GM19463 (cell line): Measurements from ENCODE around the gene MYT1.
"Not testable (repeated sequence)": the region's sequence is repeated elsewhere in the genome, so short reads cannot be mapped to it uniquely, and the experiment has no call there.

Source experiments
- ATAC-seq: cut with Tn5 transposase; IDR thresholded peaks from one replicate; pipeline ENCODE4 v1.9.1; 2021; ENCODE audit warnings: mild to moderate bottlenecking, moderate library complexity; ENCODE audit not compliant: unreplicated experiment

MYT1 gene

DNA sequence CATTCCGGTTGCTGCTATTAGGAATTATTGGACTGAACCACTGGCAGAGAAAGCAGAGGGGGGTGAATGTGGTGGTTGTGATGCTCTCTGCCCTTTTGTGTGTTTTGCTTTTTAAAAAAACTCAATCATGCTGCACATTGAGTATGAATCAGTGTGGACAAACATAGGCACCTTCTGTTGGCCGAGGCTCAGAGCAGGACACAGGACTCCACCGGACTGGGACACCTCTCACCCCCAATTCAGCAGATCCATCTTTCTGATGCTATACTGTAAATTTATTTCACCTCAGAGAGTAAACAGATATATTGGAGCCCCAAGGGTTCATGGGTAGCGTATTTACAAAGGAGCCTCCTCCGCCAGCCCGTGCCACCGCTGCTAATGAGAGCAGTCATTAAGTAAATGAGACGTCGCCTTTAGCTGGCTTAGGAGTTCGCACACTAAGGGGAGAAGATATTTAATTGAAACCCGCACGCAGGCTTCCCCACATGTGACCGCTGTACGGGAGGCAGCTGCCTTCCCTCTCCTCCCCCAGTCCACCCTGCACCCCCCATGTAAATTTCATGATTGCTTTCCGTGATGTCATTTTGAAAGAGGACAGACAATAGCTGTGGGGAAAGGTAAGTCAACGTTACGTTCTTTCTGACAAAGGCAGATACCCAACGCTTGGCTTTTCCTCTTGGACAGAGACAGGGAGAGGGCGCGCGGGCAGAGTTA, at the start of gene MYT1:
TSS of gene MYT1 (plus strand) at position 330 of the 714 bp plus-strand sequence. CDS start 34,410 bp downstream, outside the sequence.
- no peak for ATAC-seq

DNA sequence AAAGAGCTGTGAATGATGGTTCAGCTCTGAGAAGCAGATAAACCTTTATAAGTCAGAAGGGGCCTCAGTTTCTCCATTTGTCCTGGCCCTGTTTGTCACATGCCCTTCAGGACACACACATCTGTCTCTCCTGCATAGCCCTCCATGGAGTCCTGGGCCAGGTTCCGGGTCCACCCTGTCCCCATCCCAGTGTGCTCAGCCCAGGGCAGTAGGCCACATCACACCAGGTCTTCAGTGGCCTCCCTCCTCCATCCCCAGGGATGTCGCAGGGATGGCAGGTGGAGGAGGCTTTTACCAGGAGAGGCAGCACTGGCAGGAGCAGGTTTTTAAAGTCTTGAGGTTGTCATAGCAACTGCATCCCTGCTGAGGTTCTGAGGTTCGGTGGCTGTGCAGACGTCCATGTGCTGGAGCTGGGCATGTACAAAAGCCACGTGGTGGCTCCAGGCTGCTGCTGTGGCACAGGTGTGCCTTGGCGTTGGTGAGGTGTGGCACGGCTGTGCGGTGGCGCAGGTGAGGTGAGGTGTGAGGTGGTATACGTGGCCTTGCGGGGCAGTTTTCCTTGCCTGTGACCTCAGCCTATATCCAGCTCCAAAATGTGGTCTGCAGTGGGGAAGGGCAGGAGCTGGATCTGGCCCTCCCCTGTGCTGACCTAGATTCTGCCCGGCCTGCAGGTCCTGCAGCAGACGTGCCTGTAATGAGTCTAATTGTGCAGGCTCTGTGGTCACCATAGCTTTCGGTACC, 48.9 kb upstream of the MYT1 start:
- ATAC-seq = no peak

DNA sequence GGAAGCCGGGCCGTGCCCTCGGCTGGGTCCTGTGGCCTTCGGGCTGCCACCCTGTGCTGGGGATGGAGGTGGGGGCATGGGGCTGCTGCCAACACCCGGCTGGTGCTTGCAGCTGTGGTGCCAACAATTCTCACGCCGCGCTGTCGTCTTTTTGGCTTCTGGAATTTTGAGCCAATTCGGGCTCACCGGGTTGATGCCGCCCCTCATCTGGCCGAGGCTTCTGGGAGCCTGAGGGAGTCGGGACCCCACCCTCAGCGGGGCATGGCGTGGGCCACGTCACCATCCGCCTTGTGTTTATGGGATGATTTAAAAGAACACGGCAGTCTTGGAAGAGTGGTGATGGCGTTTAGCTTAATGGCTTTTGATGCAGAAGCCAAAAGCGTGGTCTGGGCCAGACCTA, 48.2 kb upstream of the MYT1 start:
- ATAC-seq = no peak

DNA sequence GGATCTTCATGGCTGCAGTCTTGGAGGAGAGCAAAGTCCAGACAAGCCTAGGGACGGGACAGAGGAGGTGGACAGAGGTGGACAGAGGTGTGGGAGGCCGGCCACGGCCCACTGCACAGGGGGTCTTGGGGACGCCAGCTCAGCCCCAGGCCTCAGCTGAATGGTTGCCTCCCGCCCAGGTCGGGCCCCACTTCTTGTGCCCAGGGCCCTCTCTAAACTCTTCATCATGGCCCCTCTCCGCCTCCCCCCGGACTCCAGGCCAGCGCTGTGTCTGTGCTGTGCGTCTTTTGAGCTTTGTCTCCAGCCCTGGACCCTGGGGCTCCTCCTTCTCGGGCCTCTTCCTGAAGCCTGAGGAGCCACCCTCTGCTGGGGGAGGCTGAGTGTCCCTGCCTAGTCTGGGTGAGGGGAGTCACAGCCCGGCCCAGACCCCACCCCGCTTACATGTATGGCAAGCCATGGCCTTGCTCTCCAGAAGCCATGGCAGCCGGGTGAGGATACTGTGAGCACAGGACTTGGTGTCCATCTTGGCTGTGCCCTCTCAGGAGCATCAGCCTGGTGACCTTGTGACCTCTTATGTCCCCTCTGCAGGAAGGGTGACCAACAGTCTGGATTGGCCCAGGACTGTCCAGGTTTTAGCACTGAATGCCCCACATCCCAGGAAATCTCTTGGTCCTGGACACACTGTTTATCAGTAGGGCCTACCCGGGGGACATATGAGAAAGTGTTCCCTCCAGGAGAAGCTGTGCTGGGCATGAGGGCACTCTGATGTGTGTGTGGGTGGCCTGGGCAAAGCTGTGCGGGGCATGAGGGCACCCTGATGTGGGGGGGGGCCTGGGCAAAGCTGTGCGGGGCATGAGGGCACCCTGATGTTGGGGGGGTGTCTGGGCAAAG, 47.5 kb upstream of the MYT1 start:
- no peak for ATAC-seq

DNA sequence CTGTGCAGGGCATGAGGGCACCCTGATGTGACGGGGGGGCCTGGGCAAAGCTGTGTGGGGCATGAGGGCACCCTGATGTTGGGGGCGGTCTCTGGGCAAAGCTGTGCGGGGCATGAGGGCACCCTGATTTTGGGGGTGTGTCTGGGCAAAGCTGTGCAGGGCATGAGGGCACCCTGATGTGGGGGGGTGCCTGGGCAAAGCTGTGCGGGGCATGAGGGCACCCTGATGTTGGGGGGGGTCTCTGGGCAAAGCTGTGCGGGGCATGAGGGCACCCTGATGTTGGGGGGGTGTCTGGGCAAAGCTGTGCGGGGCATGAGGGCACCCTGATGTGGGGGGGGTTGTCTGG, 46.8 kb upstream of the MYT1 start:
- ATAC-seq = not testable (repeated sequence)

DNA sequence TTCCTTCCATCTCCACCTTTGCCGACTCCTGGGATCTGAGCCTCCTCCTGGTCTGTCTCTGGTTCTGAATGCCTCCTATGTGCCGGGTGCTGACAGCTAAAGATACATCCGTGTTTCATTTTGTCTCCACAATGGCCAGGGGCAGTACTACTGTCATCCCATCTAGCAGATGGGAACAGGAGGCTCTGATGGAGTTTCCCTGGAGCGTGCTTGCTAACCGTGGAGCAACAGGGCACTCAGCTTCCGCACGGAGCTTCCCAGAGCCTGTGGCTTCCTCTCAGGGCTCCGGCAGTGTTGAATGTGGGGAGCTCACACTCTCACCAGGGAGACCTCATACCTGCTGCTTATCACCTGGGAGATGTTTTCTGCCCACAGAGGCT, 45.0 kb upstream of the MYT1 start:
- ATAC-seq = no peak

DNA sequence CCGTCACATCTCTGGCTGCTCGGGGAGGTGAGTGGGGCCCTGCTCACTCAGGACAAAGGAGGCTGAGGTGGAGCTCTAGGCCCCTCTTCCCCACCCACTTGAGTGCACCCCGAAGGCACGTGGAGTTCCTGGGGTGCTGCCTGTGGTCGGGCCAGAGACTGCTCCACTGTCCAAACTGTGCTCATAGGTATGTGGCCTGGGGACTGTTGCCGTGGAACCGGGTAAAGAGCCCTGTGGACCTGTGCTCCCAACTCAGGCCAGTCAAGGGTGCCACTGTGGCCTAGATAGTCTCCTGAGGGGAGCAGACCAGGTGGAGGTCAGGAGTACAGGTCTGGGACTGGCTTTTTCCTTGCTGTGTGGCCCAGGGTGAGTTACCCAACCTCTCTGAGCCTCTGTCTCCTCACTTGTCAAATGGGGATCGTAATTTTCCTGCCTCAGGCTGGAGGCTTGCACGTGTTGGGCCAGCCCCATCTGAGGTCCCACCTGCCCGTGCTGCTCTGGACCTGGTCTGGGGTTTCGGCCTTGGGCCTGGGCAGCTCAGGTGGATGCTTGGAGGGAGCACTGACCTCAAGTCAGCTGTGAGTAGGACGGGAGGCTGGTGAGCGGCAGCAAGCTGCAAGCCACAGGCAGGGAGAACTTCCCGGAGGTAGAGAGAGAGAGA, 44.4 kb upstream of the MYT1 start:
- ATAC-seq = no peak

DNA sequence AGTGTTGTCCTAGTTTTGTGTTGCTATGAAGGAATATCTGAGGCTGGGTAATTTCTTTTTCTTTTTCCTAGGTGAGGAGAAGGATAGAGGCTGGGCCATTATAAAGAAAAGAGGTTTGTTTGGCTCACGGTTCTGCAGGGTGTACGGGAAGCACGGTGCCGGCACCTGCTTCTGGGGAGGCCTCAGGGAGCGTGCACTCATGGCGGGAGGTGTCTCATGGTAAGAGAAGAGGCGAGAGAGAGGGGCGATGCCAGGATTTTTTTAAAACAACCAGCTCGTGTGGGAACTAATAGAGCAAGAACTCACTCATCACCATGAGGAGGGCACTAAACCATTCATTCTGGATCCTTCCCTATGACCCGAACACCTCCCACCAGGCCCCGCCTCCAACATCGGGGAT, 42.7 kb upstream of the MYT1 start:
- no peak for ATAC-seq

DNA sequence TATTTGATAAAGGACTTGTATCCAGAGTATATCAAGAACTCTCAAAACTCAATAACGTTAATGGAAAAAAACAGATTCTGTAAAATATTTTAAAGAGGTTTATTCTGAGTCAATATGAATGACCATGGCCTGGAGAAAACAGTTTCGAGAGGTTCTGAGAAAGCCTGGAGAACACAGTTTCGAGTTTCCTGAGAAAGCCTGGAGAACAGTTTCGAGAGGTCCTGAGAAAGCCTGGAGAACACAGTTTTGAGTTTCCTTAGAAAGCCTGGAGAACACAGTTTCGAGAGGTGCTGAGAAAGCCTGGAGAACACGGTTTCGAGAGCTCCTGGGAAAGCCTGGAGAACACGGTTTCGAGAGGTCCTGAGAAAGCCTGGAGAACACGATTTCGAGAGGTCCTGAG, 41.3 kb upstream of the MYT1 start:
- ATAC-seq = not testable (repeated sequence)

DNA sequence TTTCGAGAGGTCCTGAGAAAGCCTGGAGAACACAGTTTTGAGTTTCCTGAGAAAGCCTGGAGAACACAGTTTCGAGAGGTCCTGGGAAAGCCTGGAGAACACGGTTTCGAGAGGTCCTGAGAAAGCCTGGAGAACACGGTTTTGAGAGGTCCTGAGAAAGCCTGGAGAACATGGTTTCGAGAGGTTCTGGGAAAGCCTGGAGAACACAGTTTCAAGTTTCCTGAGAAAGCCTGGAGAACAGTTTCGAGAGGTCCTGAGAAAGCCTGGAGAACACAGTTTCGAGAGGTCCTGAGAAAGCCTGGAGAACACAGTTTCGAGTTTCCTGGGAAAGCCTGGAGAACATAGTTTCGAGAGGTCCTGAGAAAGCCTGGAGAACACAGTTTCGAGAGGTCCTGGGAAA, 40.7 kb upstream of the MYT1 start:
- ATAC-seq = not testable (repeated sequence)

DNA sequence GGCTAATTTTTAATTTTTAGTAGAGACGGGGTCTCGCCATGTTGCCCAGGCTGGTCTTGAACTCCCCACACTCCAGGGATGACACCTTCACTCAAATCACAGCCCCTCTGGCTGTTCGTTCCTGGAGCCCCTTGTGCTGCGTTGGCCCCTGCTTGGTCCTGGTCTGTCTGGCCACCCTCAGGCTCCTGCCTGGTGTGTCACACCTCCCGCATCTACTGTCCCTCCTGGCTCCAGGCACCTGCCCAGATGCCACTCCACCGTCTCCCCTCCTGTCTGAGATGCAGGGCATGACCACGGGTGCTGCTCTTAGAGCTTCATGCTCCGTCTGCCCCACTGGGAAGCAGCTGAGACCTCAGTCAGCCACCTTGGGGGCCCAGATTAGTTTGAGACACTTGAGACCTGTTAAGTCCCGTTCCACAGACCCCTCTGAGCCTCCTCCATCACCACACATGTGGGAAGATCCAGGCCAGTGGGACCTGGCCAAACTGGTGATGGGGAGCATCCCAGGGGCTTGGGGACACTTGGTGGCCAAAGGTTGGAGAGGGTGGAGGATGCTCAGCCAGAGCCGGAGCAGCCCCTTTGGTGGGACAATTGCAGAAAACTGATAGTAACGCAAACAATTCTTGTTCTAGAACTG, 35.0 kb upstream of the MYT1 start:
- ATAC-seq = no peak

DNA sequence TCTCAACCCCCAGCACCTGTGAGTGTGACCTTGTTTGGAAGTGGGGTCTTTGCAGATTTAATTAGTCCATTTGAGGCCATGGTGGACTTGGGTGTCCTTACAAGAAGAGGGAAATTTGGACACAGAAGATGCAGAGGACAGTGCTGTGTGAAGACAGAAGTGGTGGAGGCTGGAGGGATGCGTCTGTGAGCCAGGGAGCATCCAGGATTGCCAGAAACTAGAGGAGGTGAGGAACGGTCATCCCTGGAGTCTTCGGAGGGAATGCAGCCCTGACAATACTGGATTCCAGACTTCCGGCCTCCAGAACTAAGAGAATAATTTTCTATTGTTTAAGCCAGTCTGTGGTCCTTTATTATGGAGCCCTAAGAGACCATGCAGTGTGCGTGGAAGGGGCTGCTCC, 34.0 kb upstream of the MYT1 start:
- no peak for ATAC-seq

DNA sequence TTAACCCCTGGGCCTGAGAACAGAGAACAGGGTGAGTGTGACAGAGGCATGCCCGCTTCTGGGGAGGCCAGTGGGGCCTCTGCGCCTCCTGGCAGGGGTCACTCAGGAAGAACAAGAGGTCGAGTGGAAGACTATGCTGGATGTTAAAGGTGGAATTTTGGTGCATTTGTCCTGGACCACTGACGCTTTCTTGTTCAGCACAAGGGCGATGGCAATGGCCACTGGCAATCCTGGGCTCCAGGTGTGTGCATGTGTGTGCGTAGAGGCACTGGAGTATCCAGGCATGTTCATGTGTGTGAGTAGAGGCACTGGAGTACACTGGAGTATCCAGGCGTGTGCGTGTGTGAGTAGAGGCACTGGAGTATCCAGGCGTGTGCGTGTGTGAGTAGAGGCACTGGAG, 33.4 kb upstream of the MYT1 start:
- no peak for ATAC-seq

DNA sequence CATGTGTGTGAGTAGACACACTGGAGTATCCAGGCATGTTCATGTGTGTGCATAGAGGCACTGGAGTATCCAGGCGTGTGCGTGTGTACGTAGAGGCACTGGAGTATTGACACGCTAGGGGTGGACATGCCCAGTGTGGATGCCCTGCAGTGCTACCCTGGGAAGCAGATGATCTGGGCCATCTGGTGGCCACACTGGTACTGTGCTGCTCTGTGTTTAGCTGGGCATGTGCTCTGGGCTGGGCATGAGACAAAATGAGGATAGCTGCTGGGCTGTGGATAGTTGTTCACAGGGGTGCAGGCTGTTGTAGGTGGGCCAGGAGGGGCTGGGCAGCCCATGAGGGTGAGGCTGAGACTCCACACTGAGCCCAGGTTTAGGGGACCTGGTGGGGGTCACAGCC, 32.8 kb upstream of the MYT1 start:
- no peak for ATAC-seq

DNA sequence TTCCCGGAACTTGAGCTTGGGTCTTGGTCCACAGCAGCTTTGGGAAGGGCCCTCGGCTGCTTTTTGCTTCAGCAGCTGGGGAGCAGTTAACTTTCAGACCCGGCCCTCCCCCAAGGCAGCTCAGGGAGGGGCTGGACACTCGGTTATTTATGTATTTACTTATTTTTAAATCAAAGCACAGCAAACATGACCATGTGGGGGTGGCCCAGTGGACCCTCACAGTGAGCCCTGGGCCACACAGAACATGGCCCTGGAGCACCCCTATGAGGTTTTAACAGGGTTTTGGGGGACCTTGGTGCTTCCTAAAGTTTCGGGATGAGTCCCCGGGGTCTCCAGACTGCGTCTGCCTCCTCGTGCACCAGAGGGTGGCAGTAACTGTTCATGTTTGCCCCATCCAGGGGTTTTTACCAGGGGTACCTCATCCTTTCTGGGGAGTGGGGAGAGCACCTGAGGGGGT, 30.3 kb upstream of the MYT1 start:
- no peak for ATAC-seq

DNA sequence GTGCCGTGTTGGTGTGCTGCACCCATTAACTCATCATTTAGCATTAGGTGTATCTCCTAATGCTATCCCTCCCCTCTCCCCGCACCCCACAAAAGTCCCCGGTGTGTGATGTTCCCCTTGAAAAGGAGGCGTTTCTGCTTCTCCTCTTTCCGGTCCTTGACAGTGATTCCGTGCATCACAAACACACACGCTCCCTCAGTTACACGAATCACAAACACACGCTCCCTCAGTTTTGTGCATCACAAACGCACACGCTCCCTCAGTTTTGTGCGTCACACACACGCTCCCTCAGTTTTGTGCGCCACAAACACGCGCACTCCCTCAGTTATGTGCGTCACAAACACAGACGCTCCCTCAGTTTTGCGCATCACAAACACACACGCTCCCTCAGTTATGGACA, 29.5 kb upstream of the MYT1 start:
- ATAC-seq = not testable (repeated sequence)

DNA sequence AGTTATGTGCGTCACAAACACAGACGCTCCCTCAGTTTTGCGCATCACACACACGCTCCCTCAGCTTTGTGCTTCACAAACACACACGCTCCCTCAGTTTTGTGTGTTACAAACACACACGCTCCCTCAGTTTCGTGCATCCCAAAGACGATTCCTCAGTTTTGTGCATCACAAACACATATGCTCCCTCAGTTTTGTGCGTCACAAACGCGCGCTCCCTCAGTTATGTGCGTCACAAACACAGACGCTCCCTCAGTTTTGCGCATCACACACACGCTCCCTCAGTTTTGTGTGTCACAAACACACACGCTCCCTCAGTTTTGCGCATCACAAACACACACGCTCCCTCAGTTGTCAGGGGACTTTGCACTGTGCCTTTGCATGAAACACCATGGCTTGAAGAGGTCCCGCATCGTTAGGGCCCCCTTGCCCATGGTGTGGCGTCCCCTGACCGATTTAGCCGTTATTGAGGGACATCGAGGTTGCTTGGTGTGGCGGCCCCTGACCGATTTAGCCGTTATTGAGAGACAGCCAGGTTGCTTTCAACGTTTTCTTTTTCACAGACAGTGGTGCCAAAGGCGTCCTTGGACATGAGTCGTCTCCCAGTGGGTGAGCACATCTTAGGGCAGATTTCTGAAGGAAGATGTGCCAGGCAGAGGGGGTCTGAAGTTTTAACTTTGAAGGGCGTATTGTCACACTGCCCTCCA, 28.1 kb upstream of the MYT1 start:
- no peak for ATAC-seq

DNA sequence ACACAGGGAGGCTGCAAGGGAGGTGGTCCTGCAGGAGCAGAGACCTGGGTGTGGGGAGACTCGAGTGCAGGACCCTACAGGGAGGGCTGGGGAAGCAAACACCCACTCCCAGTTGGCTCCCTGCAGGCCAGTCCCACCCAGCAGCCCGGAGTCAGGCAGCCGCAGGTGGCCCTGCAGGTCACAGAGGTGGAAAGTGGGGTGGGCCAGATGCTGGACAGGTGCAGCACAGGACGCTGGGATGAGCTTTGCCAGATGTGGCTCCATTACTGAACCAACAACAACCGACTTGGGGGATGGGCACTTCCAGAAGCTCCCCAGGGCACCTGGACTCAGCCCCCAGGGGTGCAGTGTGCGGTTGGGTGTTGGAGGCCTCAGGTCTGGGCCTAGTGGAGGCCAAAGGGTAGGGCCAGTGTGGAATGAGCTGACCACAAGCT, 26.6 kb upstream of the MYT1 start:
- ATAC-seq = no peak

DNA sequence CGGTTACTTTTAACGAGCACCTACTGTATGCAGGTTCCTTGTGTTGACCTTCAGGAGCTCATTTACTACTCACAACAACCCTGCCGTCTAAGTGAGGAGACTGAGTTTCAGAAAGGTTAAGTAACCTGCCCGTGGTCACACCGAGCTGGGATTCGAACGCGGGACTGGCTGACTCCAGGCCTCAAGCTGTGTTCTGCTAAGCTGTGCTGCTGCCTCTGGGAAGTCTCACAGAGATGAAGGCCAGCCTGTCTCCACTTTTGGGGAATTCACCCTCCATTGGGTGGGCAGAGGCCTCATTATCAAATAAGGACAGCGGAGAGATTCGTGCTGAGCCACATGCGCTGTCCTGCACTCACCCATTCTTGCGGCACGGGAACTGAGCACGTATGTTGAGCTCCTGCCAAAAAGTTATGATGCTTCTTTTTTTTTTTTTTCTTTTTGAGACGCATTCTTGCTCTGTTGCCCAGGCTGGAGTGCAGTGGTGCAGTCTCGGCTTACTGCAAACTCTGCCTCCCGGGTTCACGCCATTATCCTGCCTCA, 25.9 kb upstream of the MYT1 start:
- no peak for ATAC-seq
